PC-9 (cell line): ENCODE results near the gene XYLT2.

Experiments
- CTCF ChIP-seq: fragments of 200-600 bp; sonication (generic); conservative IDR thresholded peaks from 2 replicates; pipeline ENCODE4 v1.6.1; 2017; ENCODE audit warnings: mixed run types, antibody characterized with exemption, mild to moderate bottlenecking, moderate library complexity
- EZH2 ChIP-seq: fragments of 200-600 bp; sonication (generic); IDR thresholded peaks from 2 replicates; pipeline ENCODE4 v1.8.0; 2017; ENCODE audit warnings: antibody characterized with exemption, low read depth

GRCh38 chr17:50328363-50329325 is 17.3 kb upstream of the XYLT2 start:
- TF ChIP-seq CTCF (no peak), EZH2 (no peak)
